ENCODE data around the gene ITGB4. TPM values are rescaled to one million over a fixed set of nuclear protein-coding genes. Genes with fewer than 3 reads are reported as not detected.

ITGB4 gene
- total and polyA plus RNA-seq, 2 of the 13 experiments (the other 11 are each of a cell fraction or from before 2014, with no cell fraction given) = 6.9 to 14.5 TPM

- TF ChIP-seq MEIS2 (CRISPR knock-in tag; IDR thresholded peaks at IDR 0.05) (peak; percentile 30; the same call in 1 of the 2 replicates), MZF1 (CRISPR knock-in tag; IDR thresholded peaks at IDR 0.05; ENCODE audit: borderline replicate concordance) (no peak), ZNF335 (CRISPR knock-in tag; IDR thresholded peaks at IDR 0.05) (no peak), PHF5A (CRISPR knock-in tag; IDR thresholded peaks at IDR 0.05; ENCODE audit: low read depth, unreplicated experiment) (peak; percentile 23), POLR2A (IDR thresholded peaks at IDR 0.05; ENCODE audit: insufficient read depth in 1 of 2, low read depth in 2 of 2, low read length in 2 of 2) (peak in 1 of 2 experiments; percentile 73; a peak in 2 of 4 replicates), KAT7 (CRISPR knock-in tag; IDR thresholded peaks at IDR 0.05; ENCODE audit: borderline replicate concordance) (peak; percentile 29; the same call in 1 of the 2 replicates), ZC3H13 (CRISPR knock-in tag; IDR thresholded peaks at IDR 0.05) (peak; percentile 55; the same call in 1 of the 2 replicates), HMGXB4 (CRISPR knock-in tag; IDR thresholded peaks at IDR 0.05; ENCODE audit: borderline replicate concordance in 1 of 2, low read depth in 1 of 2) (peak; percentile 78 to 97), ZNF703 (CRISPR knock-in tag; IDR thresholded peaks at IDR 0.05; ENCODE audit: borderline replicate concordance) (peak; percentile 78; the same call in 1 of the 2 replicates), GLI4 (CRISPR knock-in tag; IDR thresholded peaks at IDR 0.05; ENCODE audit: borderline replicate concordance) (no peak), SP1 (IDR thresholded peaks at IDR 0.05) (no peak), SP1 (CRISPR knock-in tag; IDR thresholded peaks at IDR 0.05) (peak; percentile 80), ZNF850 (CRISPR knock-in tag; conservative IDR thresholded peaks at IDR 0.05) (0 out of 2 replicates have a peak, but pooled peaks have one; percentile 67), IKZF4 (CRISPR knock-in tag; IDR thresholded peaks at IDR 0.05; ENCODE audit: borderline replicate concordance, low read depth, not compliant biosample characterization) (peak; percentile 15), HNRNPLL (IDR thresholded peaks at IDR 0.05; ENCODE audit: low read depth, low read length, poor library complexity, severe bottlenecking) (peak; percentile 38), ARNT2 (CRISPR knock-in tag; IDR thresholded peaks at IDR 0.05; ENCODE audit: low read depth) (0 out of 2 replicates have a peak, but pooled peaks have one; percentile 4), TCF7 (IDR thresholded peaks at IDR 0.05; ENCODE audit: low read depth) (no peak), RARG (CRISPR knock-in tag; IDR thresholded peaks at IDR 0.05; ENCODE audit: low read depth) (no peak), ZNF18 (CRISPR knock-in tag; IDR thresholded peaks at IDR 0.05; ENCODE audit: insufficient replicate concordance) (peak; percentile 65), SP5 (CRISPR knock-in tag; IDR thresholded peaks at IDR 0.05; ENCODE audit: borderline replicate concordance, low read depth) (0 out of 2 replicates have a peak, but pooled peaks have one; percentile 16)
- TF ChIP-seq, protein P1, sequence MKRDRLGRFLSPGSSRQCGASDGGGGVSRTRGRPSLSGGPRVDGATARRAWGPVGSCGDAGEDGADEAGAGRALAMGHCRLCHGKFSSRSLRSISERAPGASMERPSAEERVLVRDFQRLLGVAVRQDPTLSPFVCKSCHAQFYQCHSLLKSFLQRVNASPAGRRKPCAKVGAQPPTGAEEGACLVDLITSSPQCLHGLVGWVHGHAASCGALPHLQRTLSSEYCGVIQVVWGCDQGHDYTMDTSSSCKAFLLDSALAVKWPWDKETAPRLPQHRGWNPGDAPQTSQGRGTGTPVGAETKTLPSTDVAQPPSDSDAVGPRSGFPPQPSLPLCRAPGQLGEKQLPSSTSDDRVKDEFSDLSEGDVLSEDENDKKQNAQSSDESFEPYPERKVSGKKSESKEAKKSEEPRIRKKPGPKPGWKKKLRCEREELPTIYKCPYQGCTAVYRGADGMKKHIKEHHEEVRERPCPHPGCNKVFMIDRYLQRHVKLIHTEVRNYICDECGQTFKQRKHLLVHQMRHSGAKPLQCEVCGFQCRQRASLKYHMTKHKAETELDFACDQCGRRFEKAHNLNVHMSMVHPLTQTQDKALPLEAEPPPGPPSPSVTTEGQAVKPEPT (CRISPR knock-in tag; IDR thresholded peaks at IDR 0.05; ENCODE audit: low read depth) = no peak
- TF ChIP-seq, protein P2, sequence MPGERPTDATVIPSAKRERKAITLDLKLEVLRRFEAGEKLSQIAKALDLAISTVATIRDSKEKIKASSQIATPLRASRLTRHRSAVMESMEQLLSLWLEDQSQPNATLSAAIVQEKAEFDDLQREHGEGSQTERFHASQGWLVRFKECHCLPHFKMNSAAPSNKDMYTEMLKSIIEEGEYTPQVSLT (CRISPR knock-in tag; IDR thresholded peaks at IDR 0.05; ENCODE audit: borderline replicate concordance, low read depth) = no peak
Observed at GRCh38 chr17:75764711-75765421, 43.6 kb downstream of the ITGB4 start, which contains the start of gene GALK1 (continued).
